Embryonic facial prominence (tissue), 1 donor: ENCODE data around the gene CERK.
"Not testable (repeated sequence)": the region's sequence is repeated elsewhere in the genome, so short reads cannot be mapped to it uniquely, and the experiment has no call there.

ENCODE experiments used
- DNase-seq: peaks from one replicate; pipeline ENCODE4 v3.0.0-alpha.2; 2016; ENCODE audit errors: extremely low spot score

The CERK gene

DNA sequence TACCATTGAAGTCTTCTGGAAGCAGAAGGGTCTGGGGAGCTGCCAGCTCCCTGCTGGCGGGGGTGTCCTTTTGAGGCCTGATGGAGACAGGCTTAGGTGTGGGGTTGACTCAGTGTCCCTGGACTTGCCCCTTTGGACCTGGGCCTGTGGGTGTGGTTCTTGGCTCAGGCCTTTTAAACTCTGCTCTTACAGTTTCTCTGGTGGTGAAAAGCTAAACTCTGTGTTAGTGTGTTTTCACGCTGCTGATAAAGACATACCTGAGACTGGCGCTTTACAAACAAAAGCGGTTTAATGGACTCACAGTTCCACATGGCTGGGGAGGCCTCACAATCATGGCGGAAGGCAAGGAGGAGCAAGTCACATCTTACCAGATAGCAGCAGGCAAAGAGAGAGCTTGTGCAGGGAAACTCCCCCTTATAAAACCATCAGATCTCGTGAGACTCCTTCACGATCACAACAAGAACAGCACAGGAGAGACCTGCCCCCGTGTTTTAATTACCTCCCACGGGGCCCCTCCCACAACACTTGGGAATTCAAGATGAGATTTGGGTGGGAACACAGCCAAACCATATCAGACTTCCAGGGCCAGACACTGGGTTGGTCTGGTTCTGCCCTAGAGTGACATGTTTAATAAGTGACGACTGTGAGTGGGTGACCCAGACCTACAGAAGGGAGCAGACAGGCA lies 91.4 kb downstream of the CERK start:
- DNase-seq, result no peak

DNA sequence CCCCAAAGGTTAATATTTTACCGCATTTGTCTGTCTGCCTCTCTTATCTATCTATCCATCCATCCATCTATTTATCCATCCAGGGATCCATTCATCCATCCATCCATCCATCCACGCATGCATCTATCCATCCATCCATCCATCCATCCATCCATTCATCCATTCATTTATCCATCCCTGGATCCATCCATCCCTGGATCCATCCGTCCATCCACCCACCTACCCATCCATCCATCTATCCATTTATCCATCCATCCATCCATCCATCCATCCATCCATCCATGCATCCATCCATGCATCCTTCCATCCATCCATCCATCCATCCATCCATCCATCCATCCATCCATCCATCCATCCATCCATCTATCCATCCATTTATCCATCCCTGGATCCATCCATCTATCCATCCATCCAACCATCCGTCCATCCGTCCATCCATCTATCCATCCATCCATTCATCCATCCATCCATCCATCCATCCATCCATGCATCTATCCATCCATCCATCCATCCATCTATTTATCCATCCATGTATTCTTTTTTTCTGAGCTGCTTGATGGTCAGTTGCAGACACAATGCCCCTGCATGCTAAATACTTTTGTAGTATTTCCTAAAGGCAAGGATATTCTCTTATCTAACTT lies 95.1 kb downstream of the CERK start:
- not testable (repeated sequence) for DNase-seq

DNA sequence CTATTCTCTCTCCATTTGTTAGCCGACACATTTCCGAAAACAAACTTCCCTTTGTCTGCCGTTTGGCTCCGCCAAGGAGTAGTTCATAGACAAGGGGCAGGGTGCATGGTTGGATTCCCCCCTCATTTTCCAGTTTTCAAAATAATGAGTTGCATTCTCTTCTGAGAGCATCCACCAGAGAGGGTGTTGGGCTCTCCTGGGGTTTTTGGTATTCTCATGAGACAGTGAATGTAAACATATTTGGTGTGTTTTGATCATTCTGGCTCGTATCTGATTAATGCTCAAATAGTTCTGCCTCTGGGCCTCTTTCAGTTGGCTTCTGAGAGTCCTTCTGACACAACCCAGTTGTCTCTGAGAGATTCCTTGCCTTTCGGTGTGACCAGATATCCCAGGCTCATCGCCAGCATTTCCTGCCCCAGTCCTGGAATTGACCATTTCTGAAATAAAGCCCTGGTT lies 96.2 kb downstream of the CERK start:
- no peak for DNase-seq

GRCh38 chr22:46640293-46641055 lies 97.6 kb downstream of the CERK start:
- DNase-seq, result no peak

DNA sequence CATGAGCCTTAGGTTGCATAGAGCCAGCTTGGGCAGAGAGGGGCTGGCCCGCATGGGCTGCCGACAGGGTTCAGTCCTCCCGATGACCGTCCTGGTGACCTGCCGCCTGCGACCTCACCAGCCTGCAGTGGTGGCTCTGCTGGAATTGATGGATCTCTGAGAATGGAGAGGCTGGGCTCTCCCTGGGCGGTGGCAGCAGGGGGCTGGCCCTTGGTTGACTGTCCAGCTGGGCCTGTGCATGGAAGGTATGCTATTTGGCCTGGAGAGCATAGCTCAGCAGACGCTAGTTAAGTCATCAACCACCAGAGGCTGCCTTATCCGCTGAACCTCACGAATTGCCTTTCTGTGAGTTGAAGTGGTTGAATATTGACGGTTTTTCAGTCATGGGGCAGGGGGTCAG lies 98.2 kb downstream of the CERK start:
- DNase-seq, result no peak

- no peak for DNase-seq
Observed at GRCh38 chr22:46638601-46639431, 99.2 kb downstream of the CERK start.

DNA sequence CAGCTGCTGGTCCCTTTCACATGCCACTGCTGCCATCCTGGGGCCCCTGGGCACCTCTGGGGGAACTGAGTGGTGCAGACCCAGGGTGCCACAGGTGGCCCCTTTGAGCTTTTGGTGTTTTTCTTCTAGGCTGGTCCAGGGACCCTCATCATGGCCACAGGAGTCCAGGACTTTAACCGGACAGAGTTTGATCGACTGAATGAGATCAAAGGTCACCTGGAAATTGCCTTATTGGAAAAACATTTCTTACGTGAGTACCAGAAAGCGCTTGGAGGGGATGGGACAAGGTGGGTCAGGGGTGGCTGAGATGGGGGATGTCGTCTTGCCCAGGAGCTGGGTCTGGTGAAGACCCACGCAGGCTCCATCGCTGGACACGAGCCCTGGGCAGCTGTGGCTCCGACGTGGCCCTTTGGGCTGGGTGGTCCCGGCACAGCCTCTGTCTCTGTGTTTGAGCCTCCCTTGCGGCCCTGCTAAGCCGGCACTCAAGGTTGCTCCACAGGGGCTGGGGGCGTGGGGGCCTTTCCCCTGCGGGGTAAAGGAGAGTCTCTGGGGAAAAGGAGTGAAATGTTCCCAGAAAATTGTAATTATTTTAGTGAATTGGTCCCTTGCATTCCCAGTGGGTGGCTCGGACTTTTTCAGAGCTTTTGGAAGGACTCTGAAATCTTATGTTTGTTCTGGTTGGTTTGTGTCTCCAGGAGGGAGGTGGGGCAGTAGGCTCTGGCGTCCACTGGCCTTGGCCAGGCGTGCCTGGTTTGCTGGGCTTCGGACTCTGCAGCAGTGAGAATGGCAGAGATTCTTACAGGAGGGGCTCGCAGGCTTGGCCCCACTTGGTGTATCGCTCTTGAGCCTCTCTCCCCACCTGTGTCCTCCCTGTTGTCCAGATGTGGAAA lies 100.1 kb downstream of the CERK start:
- DNase-seq, result no peak

GRCh38 chr22:46636221-46637002 lies 101.6 kb downstream of the CERK start:
- DNase-seq, result no peak

DNA sequence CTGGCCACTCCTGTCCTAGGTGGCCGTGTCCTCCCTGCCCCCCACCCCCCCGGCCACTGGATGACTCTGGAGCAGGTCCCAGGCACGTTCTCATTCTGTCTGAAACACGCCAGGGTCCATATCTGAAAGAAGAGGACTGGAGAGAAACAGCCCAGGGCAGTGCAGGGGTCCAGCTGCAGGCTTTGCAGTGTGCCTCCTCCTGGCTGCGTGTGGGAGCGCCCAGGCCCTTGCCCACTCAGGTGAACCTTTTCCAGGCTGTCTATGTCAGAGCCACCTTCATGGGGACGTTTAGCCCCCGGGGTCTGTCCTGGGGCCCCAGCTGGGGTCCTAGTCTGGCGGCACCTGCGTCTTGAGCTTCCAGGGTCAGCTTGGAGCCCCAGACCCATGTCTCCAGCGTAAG lies 102.3 kb downstream of the CERK start:
- DNase-seq, result no peak

DNA sequence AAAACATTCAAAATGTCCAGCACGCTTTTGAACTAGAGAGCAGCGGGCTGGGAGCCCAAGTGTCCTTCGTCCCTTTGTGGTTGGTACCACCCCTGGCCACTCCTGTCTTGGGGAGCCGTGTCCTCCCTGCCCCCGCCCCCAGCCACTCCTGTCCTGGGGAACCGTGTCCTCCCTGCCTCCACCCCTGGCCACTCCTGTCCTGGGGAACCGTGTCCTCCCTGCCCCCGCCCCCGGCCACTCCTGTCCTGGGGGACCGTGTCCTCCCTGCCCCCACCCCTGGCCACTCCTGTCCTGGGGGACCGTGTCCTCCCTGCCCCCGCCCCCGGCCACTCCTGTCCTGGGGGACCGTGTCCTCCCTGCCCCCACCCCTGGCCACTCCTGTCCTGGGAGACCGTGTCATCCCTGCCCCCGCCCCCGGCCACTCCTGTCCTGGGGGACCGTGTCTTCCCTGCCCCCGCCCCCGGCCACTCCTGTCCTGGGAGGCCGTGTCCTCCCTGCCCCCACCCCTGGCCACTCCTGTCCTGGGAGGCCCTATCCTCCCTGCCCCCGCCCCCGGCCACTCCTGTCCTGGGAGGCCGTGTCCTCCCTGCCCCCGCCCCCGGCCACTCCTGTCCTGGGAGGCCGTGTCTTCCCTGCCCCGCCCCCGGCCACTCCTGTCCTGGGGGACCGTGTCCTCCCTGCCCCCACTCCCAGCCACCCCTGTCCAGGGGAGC lies 102.9 kb downstream of the CERK start:
- DNase-seq, result not testable (repeated sequence)
